ENCODE data around the gene ZNF335.
A peak's percentile ranks its signal among the peaks of the same experiment; 100 is the strongest.
"Not testable (repeated sequence)": the region's sequence is repeated elsewhere in the genome, so short reads cannot be mapped to it uniquely, and the experiment has no call there.

The ZNF335 gene

DNA sequence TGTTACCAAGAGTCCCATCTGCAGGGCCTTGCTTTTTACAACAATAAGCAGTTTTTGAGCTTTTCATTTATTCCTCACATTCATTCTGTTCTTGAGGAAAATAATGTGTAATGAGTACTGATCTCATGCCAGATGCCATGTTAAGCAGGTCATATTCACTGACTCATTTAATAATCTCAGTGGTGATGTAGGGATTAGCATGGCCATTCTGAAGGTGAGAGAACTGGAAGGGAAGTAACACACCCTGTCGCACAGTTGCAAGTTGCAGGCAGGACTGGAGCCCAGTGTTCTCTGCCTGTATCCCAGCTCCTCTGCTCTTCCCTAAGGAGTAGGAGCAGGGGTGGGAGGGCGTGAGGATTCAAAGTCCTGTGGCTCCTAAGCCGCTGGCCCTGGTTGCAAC, 31.9 kb downstream of the ZNF335 start:
- H3K4me3 ChIP-seq (ENCODE audit: extremely low read depth, insufficient read depth, low read length, poor library complexity, severe bottlenecking) = no peak overlapping the region
- H3K9me3 ChIP-seq (ENCODE audit: control insufficient read depth, low read length) = no peaks in the 10 kb centered on the region
- peaks cover 82% of the 10 kb centered on the region for H3K36me3 ChIP-seq (ENCODE audit: control insufficient read depth, insufficient read depth, low read length)
- peaks cover 15% of the 10 kb centered on the region for H3K4me1 ChIP-seq (ENCODE audit: control insufficient read depth, insufficient read depth, low read length, poor library complexity, severe bottlenecking)
- WGBS, 2 experiments (ENCODE audit: insufficient coverage in 2 of 2) = 92 to 100% methylated on average over 1 to 2 of the region's 3 CpGs
- no peak overlapping the region for H3K27ac ChIP-seq (ENCODE audit: low read depth, low read length, severe bottlenecking)

GRCh38 chr20:45938727-45939438, 33.1 kb downstream of the ZNF335 start:
- 78 to 87% methylated on average over 3 to 9 of the region's 13 CpGs for WGBS, 2 experiments (ENCODE audit: insufficient coverage in 2 of 2)
- Histone ChIP-seq H3K4me3 (ENCODE audit: extremely low read depth, insufficient read depth, low read length, poor library complexity, severe bottlenecking) (no peak overlapping the region), H3K36me3 (ENCODE audit: control insufficient read depth, insufficient read depth, low read length) (peaks cover 71% of the 10 kb centered on the region), H3K27ac (ENCODE audit: low read depth, low read length, severe bottlenecking) (no peak overlapping the region), H3K4me1 (ENCODE audit: control insufficient read depth, insufficient read depth, low read length, poor library complexity, severe bottlenecking) (peaks cover 15% of the 10 kb centered on the region), H3K9me3 (ENCODE audit: control insufficient read depth, low read length) (no peaks in the 10 kb centered on the region)

- peaks cover 64% of the 10 kb centered on the region for H3K36me3 ChIP-seq (ENCODE audit: control insufficient read depth, insufficient read depth, low read length)
- no peak overlapping the region for H3K4me3 ChIP-seq (ENCODE audit: extremely low read depth, insufficient read depth, low read length, poor library complexity, severe bottlenecking)
- no peaks in the 10 kb centered on the region for H3K9me3 ChIP-seq (ENCODE audit: control insufficient read depth, low read length)
- WGBS, 2 experiments (ENCODE audit: insufficient coverage in 2 of 2) = 100% methylated on average over 2 of the region's 2 CpGs
- peaks cover 15% of the 10 kb centered on the region for H3K4me1 ChIP-seq (ENCODE audit: control insufficient read depth, insufficient read depth, low read length, poor library complexity, severe bottlenecking)
- no peak overlapping the region for H3K27ac ChIP-seq (ENCODE audit: low read depth, low read length, severe bottlenecking)
Measured at GRCh38 chr20:45937765-45938164, 34.2 kb downstream of the ZNF335 start.

DNA sequence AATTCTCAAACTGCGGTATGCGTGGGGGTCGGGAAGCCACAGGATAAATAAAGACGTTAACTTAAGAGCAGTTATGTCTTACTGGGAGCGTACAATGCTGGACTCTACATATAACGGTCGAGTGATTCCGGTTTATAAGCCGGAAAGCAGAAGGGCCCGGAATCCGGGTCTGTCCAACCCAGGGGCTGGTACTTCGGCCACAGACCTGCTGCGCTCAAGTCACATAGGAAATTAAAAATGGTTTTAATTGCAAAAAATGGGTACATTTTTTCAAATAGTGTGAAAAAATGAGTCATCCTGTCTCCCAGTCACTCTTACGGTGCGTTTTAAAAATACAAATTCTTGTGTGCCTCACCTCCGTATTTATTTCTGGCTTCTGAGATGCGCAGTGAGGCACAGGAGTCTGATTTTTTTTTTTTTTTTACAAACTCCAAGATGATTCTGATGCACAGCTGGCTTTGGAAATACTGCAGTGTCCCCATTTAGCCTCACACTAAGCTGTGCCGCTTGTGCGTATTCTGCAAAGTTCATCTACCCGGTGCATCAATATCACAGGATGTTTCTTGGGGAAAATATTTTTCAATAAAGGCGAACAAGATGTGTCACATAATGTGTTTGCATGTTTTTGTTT, 36.5 kb downstream of the ZNF335 start:
- 21 to 33% methylated on average over 16 to 20 of the region's 21 CpGs for WGBS, 2 experiments (ENCODE audit: insufficient coverage in 2 of 2)
- Histone ChIP-seq H3K4me1 (ENCODE audit: control insufficient read depth, insufficient read depth, low read length, poor library complexity, severe bottlenecking) (peaks cover 15% of the 10 kb centered on the region), H3K27ac (ENCODE audit: low read depth, low read length, severe bottlenecking) (peak overlapping the region; percentile 100), H3K36me3 (ENCODE audit: control insufficient read depth, insufficient read depth, low read length) (peaks cover 50% of the 10 kb centered on the region), H3K9me3 (ENCODE audit: control insufficient read depth, low read length) (no peaks in the 10 kb centered on the region), H3K4me3 (ENCODE audit: extremely low read depth, insufficient read depth, low read length, poor library complexity, severe bottlenecking) (peak overlapping the region; percentile 78)

- Histone ChIP-seq H3K4me3 (ENCODE audit: extremely low read depth, insufficient read depth, low read length, poor library complexity, severe bottlenecking) (peak within 1 kb of the TSS; percentile 78), H3K36me3 (ENCODE audit: control insufficient read depth, insufficient read depth, low read length) (peaks cover 43% of the 10 kb centered on the region), H3K27ac (ENCODE audit: low read depth, low read length, severe bottlenecking) (peak within 1 kb of the TSS; percentile 100), H3K4me1 (ENCODE audit: control insufficient read depth, insufficient read depth, low read length, poor library complexity, severe bottlenecking) (peaks cover 15% of the 10 kb centered on the region), H3K9me3 (ENCODE audit: control insufficient read depth, low read length) (no peaks in the 10 kb centered on the region)
- 0 to 1% methylated on average over 63 to 79 of the region's 102 CpGs for WGBS, 2 experiments (ENCODE audit: insufficient coverage in 2 of 2)
Measured at GRCh38 chr20:45934586-45935415, 37.2 kb downstream of the ZNF335 start, which contains the start of gene PCIF1. TSS of gene PCIF1 (plus strand) at chr20:45934683. CDS start at chr20:45939000, 4,317 bp downstream.

DNA sequence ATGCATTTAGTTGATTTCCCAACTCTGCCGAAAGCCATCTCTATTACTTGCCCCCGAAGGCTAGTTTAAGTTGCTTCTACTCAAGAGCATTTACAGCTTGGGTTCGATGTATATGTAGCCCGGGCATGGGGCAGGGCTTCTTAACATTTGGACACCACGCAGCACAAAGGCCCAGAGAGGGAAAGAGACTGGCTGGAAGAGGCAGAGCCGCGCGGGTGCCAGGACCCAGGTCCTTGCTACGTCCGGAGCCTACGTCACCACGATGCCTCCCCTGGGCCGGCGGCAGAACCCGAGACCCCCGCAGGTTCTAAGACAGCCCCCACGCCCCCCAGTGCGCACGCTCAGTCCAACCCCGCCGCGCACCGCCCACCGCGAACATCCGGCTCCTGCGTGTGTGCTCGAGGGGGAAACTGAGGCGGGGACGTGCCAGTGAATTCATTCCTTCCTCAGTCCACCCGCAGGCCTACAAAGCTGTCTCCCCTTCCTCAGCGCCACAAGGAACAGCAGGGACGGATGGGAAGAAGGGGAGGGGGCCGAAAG, 37.9 kb downstream of the ZNF335 start:
- peaks cover 36% of the 10 kb centered on the region for H3K36me3 ChIP-seq (ENCODE audit: control insufficient read depth, insufficient read depth, low read length)
- 0 to 1% methylated on average over 14 to 24 of the region's 34 CpGs for WGBS, 2 experiments (ENCODE audit: insufficient coverage in 2 of 2)
- H3K4me3 ChIP-seq (ENCODE audit: extremely low read depth, insufficient read depth, low read length, poor library complexity, severe bottlenecking) = peak overlapping the region; percentile 78
- no peaks in the 10 kb centered on the region for H3K9me3 ChIP-seq (ENCODE audit: control insufficient read depth, low read length)
- H3K27ac ChIP-seq (ENCODE audit: low read depth, low read length, severe bottlenecking) = peak overlapping the region; percentile 100
- H3K4me1 ChIP-seq (ENCODE audit: control insufficient read depth, insufficient read depth, low read length, poor library complexity, severe bottlenecking) = peaks cover 15% of the 10 kb centered on the region

DNA sequence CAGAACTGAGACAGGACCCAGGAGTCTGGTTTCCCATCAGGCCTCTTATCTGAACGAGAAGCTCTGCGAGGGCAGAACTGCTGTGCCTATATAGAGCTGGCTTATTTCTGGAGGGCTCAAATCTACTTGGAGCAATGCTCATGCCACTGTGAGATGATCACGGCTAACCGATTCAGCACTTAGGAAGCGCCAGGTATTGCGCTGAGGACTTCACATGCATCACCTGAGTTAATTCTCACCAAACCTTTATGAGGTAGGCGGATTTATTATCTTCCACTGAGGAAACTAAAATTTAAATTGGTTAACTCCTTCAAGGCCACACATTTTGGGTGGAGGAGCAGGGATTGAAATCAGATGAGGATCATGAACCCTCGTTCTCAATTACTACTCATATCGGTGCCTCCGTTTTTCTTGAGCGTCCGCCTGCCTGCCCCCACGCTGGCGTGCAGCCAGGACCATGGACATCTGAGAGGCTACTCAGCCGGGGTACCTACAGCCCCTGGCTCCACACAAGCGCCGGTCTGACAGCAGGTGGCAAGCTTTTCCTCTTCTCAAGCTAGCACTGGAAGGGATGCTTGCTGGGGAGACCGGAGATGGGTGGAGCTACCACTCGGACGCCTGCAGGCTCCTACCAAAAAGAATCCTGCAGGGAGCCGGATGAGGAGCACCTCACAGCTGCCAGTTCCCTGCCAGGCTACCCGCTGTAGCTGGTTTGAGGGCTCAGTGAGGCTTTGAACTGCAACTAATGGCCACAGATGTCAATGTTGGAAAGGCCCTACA, 38.5 kb downstream of the ZNF335 start:
- H3K9me3 ChIP-seq (ENCODE audit: control insufficient read depth, low read length) = no peaks in the 10 kb centered on the region
- peak overlapping the region; percentile 78 for H3K4me3 ChIP-seq (ENCODE audit: extremely low read depth, insufficient read depth, low read length, poor library complexity, severe bottlenecking)
- H3K36me3 ChIP-seq (ENCODE audit: control insufficient read depth, insufficient read depth, low read length) = peaks cover 29% of the 10 kb centered on the region
- 23 to 27% methylated on average over 15 to 18 of the region's 22 CpGs for WGBS, 2 experiments (ENCODE audit: insufficient coverage in 2 of 2)
- peaks cover 12% of the 10 kb centered on the region for H3K4me1 ChIP-seq (ENCODE audit: control insufficient read depth, insufficient read depth, low read length, poor library complexity, severe bottlenecking)
- H3K27ac ChIP-seq (ENCODE audit: low read depth, low read length, severe bottlenecking) = peak overlapping the region; percentile 100

DNA sequence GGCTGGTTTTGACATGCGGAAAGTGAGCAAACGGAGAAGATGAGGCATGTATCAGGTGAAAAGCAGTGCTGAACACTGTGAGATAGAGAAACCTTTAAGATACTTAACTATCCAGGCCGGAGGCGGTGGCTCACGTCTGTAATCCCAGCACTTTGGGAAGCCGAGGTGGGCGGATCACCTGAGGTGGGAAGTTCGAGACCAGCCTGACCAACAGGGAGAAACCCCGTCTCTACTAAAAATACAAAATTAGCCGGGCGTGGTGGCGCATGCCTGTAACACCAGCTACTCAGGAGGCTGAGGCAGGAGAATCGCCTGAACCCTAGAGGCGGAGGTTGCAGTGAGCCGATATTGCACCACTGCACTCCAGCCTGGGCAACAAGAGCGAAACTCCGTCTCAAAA, 40.3 kb downstream of the ZNF335 start:
- WGBS, 2 experiments (ENCODE audit: insufficient coverage in 2 of 2) = 96 to 97% methylated on average over 12 to 13 of the region's 17 CpGs
- not testable (repeated sequence) for H3K9me3 ChIP-seq (ENCODE audit: control insufficient read depth, low read length); H3K27ac ChIP-seq (ENCODE audit: low read depth, low read length, severe bottlenecking); H3K4me1 ChIP-seq (ENCODE audit: control insufficient read depth, insufficient read depth, low read length, poor library complexity, severe bottlenecking); H3K4me3 ChIP-seq (ENCODE audit: extremely low read depth, insufficient read depth, low read length, poor library complexity, severe bottlenecking)
- peaks cover 12% of the 10 kb centered on the region for H3K36me3 ChIP-seq (ENCODE audit: control insufficient read depth, insufficient read depth, low read length)

DNA sequence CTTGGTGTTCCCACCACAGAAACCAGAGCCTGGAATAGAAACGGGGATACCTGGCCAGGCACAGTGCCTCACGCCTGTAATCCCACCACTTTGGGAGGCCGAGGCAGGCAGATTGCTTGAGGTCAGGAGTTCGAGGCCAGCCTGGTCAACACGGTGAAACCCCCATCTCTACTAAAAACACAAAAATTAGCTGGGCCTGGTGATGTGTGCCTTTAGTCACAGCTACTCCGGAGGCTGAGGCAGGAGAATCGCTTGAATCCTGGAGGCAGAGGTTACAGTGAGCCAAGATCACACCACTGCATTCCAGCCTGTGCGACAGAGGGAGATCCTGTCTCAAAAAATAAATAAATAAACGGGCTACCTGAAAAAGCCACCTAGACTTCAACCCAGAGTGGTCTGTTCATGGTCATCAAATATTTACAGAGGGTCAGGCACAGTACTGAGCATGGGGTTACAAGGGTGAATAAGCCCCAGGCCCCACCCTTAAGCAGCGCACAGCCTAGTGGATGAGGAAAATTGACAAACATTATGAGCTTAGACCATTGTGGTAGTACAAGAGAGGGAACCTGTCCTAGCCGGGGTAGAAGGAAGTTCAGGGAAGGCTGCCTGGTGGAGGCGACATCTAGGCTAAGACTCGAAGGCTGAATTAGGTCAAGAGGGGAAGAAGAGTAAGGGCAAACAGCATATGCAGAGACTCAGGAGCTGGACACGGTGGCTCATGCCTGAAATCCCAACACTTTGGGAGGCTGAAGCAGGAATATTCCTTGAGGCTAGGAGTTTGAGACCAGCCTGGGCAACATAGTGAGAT, 44.7 kb downstream of the ZNF335 start:
- Histone ChIP-seq H3K9me3 (ENCODE audit: control insufficient read depth, low read length) (no peaks in the 10 kb centered on the region), H3K27ac (ENCODE audit: low read depth, low read length, severe bottlenecking) (no peak overlapping the region), H3K36me3 (ENCODE audit: control insufficient read depth, insufficient read depth, low read length) (peaks cover 3% of the 10 kb centered on the region), H3K4me3 (ENCODE audit: extremely low read depth, insufficient read depth, low read length, poor library complexity, severe bottlenecking) (no peak overlapping the region), H3K4me1 (ENCODE audit: control insufficient read depth, insufficient read depth, low read length, poor library complexity, severe bottlenecking) (peaks cover 4% of the 10 kb centered on the region)
- 91 to 93% methylated on average over 10 to 13 of the region's 14 CpGs for WGBS, 2 experiments (ENCODE audit: insufficient coverage in 2 of 2)
